HK-2 (cell line): ENCODE results near the gene ZMAT5.

Experiments used
- DNase-seq: peaks from one replicate; pipeline ENCODE4 v3.0.0-alpha.2; 2018; ENCODE audit not compliant: unreplicated experiment

ZMAT5 gene

GRCh38 chr22:29684244-29684643, 82.6 kb downstream of the ZMAT5 start:
- DNase-seq, result no peak

DNA sequence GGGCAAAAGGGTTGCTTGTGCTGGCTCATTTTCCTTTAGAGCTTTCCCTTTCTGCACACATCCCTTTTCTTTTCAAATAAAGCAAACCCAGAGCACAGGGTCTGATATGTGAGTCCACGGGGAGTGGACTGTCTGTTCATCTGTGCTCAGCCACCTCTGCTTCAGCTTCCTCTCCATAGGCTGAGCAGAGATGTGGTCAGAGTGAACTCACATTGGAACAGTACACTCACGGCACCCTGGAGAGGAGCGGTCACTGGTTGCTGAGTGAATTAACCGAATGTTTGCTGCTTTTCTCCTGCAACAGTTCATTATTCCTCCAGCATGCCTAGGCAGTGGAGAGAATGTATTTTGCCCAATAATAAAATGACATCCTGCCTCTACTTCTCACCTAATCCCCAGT, 83.3 kb downstream of the ZMAT5 start:
- no peak for DNase-seq
